ENCODE results near the gene GINS1. TPM values are rescaled to one million over a fixed set of nuclear protein-coding genes. Genes with fewer than 3 reads are reported as not detected.

The GINS1 gene
- total and polyA plus RNA-seq, 8 donors: 1.0 to 9.4 (median 2.8) TPM; not detected in 1

GRCh38 chr20:25460566-25461280 lies 53.2 kb downstream of the GINS1 start:
- Histone ChIP-seq H3K27me3 (no peaks in the 10 kb centered on the region), H3K4me3 (no peak overlapping the region), H3K9me3 (no peaks in the 10 kb centered on the region), H3K27ac (no peak overlapping the region), H3K4me1 (no peaks in the 10 kb centered on the region), H3K36me3 (peaks cover under 1 to 95% (median 61%) of the 10 kb centered on the region in 4 donors)
- TF ChIP-seq POLR2A (IDR thresholded peaks at IDR 0.05) (no peak), POLR2AphosphoS5 (IDR thresholded peaks at IDR 0.05) (no peak), EP300 (IDR thresholded peaks at IDR 0.05) (no peak), CTCF (IDR thresholded peaks at IDR 0.05) (no peak)
- intact Hi-C loops (cut with DNase I; ENCODE audit: low total_unique reads): no loop called here
- WGBS, 5 donors: 83 to 91% (median 88%) methylated on average over 15 to 19 of the region's 19 CpGs
- DNase-seq: no peak

- WGBS, 5 donors: 81 to 95% (median 84%) methylated on average over 6 to 9 of the region's 9 CpGs
- H3K36me3 ChIP-seq: peaks cover 4 to 96% (median 65%) of the 10 kb centered on the region in 4 donors
- DNase-seq: no peak
- no peak for TF ChIP-seq POLR2AphosphoS5 (IDR thresholded peaks at IDR 0.05)
- TF ChIP-seq POLR2A (IDR thresholded peaks at IDR 0.05): no peak
- no peak for TF ChIP-seq CTCF (IDR thresholded peaks at IDR 0.05)
- no peak for TF ChIP-seq EP300 (IDR thresholded peaks at IDR 0.05)
- no peaks in the 10 kb centered on the region for H3K9me3 ChIP-seq
- no peaks in the 10 kb centered on the region for H3K4me1 ChIP-seq
- H3K27me3 ChIP-seq: no peaks in the 10 kb centered on the region
- intact Hi-C loops (cut with DNase I; ENCODE audit: low total_unique reads): no loop called here
- H3K27ac ChIP-seq: no peak overlapping the region
- no peak overlapping the region for H3K4me3 ChIP-seq
Measured at GRCh38 chr20:25461281-25461650, 53.8 kb downstream of the GINS1 start.

- intact Hi-C loops (cut with DNase I; ENCODE audit: low total_unique reads): no loop called here
- peaks cover 6 to 96% (median 72%) of the 10 kb centered on the region in 4 donors for H3K36me3 ChIP-seq
- 76 to 89% (median 83%) methylated on average over 18 of the region's 18 CpGs for WGBS, 5 donors
- H3K27me3 ChIP-seq: no peaks in the 10 kb centered on the region
- H3K27ac ChIP-seq: no peak overlapping the region
- H3K4me3 ChIP-seq: no peak overlapping the region
- DNase-seq: no peak
- H3K9me3 ChIP-seq: no peaks in the 10 kb centered on the region
- TF ChIP-seq POLR2A (IDR thresholded peaks at IDR 0.05): no peak
- TF ChIP-seq EP300 (IDR thresholded peaks at IDR 0.05): no peak
- TF ChIP-seq POLR2AphosphoS5 (IDR thresholded peaks at IDR 0.05): no peak
- no peak for TF ChIP-seq CTCF (IDR thresholded peaks at IDR 0.05)
- H3K4me1 ChIP-seq: no peaks in the 10 kb centered on the region
Measured at GRCh38 chr20:25461786-25462545, 54.5 kb downstream of the GINS1 start.

GRCh38 chr20:25464501-25465242 lies 57.2 kb downstream of the GINS1 start:
- Histone ChIP-seq H3K27ac (no peak overlapping the region), H3K4me1 (no peaks in the 10 kb centered on the region), H3K4me3 (no peak overlapping the region), H3K9me3 (no peaks in the 10 kb centered on the region), H3K27me3 (no peaks in the 10 kb centered on the region), H3K36me3 (peaks cover 14 to 95% (median 90%) of the 10 kb centered on the region in 4 donors)
- TF ChIP-seq EP300 (IDR thresholded peaks at IDR 0.05) (no peak), POLR2A (IDR thresholded peaks at IDR 0.05) (no peak), POLR2AphosphoS5 (IDR thresholded peaks at IDR 0.05) (no peak), CTCF (IDR thresholded peaks at IDR 0.05) (no peak)
- intact Hi-C loops (cut with DNase I; ENCODE audit: low total_unique reads): no loop called here
- WGBS, 5 donors: 81 to 87% (median 86%) methylated on average over 13 of the region's 13 CpGs
- no peak for DNase-seq

Measured in stomach (tissue), 9 donors.